Stimulated activated CD8-positive, alpha-beta memory T cell treated with anti-CD3 and anti-CD28 coated beads, Interleukin-15, amount 100 ng/mL, for 48 hours (primary cell): Measurements from ENCODE around the gene MPI.
"Not testable (repeated sequence)": the region's sequence is repeated elsewhere in the genome, so short reads cannot be mapped to it uniquely, and the experiment has no call there.

Experiments used
- DNase-seq, 2 donors: peaks; one replicate each; pipeline ENCODE4 v3.0.0-alpha.2; 2020; ENCODE audit warnings: low read depth in 2 of 2

Gene MPI

DNA sequence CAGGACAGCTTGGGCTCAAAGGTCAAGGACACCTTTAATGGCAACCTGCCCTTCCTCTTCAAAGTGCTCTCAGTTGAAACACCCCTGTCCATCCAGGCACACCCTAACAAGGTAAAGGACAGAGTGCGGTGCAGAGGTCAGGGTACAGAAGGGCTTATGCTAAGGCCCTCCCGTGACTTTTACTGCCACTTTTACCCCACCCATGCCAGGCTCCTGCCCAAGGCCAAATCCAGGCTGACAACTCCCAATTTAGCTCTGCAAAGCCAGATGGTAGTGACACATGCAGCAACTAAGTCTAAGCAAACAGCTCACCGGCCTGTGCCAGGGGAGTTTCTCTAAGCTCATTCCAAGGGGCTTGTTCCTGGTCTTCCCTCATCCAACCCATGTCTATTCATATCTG, 1.6 kb downstream of the MPI start:
- no peak for DNase-seq

DNA sequence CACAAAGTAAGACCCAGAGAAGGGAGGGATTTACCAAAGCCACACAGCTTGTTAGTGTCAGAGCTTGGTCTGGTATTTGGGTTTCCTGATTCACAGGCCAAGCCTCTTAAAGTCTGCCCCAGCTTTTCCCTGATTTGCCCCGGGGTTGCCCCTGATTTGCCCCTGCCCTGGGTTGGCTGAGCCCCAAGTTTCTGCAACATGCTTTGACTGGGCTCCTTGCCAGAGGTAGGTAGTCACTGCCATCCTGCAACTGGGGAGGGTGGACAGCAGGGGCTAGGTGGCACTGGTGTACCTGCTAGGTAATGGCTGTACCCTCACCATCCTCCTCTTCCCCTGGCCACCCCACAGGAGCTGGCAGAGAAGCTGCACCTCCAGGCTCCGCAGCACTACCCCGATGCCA, 2.5 kb downstream of the MPI start:
- no peak for DNase-seq

DNA sequence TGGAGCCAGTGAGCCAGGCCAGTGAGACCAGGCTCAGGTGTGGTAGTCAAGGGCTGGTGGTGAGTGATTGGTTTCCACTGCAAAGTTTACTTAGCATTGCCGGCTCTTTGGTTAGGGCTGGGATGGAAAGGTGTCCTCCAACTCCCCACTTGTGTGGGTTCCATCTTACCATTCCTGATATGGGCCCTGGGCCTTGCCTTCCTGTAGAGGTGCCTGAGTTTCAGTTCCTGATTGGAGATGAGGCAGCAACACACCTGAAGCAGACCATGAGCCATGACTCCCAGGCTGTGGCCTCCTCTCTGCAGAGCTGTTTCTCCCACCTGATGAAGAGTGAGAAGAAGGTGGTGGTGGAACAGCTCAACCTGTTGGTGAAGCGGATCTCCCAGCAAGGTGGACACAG, 3.1 kb downstream of the MPI start:
- DNase-seq, result no peak

GRCh38 chr15:74893627-74894026, 3.8 kb downstream of the MPI start:
- DNase-seq, result no peak

DNA sequence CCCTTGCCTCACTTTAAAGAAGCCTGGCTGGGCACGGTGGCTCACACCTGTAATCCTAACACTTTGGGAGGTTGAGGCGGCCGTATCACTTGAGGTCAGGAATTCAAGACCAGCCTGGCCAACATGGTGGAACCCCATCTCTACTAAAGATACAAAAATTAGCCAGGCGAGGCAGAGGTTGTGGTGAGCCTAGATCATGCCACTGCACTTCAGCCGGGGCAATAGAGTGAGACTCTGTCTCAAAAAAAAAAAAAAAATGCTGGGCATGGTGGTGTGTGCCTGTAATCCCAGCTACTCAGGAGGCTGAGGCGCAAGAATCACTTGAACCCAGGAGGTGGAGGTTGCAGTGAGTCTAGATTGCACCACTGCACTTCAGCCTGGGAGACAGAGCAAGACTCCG, 4.5 kb downstream of the MPI start:
- not testable (repeated sequence) for DNase-seq

DNA sequence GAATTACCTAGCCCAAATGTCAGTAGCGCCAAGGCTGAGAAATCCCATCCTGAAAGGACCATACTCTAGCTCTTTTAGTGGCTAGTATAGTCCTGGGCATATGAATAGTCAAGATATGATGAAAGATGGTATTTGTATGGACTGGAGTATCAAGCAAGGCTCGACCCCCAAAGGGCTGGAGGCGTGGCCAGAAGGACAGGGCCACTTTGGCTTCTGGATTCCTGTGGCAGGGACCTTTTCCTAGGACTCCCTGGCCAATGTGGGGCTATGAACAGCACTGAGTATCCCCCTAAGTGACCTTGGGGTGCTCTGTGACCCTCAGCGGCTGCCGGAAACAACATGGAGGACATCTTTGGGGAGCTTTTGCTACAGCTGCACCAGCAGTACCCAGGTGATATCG, 6.0 kb downstream of the MPI start:
- DNase-seq, result no peak

DNA sequence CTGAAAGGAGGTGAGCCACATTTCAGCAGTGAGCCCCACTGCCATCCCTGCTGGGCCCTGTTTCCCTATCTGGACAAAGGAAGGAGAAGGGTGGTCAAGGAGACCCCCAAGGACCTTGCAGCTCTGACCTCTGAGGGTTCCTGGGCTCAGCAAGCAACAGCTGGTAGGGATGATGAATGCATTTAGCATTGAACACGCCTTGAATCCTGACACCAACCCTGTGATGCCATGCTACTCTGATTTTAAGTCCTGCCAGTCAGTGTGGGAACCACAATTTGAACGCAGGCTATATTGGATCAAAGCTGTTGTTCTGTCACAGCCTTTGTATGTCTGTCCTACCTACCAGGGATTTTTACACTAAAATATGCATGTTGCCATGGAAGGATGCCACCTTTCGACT, 6.5 kb downstream of the MPI start:
- DNase-seq, result no peak

DNA sequence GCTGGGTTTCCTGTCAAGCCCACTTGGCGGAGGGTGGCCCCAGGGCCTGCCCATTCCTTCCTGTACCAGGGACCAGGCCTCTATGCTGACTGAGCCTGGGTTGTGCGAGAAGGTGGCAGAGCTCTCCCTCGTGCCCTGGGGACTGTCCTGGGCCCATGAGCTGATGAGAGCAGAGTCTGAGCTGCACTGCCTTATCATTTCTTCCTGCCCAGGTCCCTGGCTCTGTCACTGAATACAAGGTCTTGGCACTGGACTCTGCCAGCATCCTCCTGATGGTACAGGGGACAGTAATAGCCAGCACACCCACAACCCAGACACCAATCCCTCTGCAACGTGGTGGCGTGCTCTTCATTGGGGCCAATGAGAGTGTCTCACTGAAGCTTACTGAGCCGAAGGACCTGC, 7.5 kb downstream of the MPI start:
- no peak for DNase-seq

GRCh38 chr15:74901612-74902063, 11.8 kb downstream of the MPI start:
- no peak for DNase-seq

GRCh38 chr15:74902295-74903075, 12.6 kb downstream of the MPI start:
- DNase-seq, result no peak

GRCh38 chr15:74903676-74904075, 13.8 kb downstream of the MPI start:
- no peak for DNase-seq

DNA sequence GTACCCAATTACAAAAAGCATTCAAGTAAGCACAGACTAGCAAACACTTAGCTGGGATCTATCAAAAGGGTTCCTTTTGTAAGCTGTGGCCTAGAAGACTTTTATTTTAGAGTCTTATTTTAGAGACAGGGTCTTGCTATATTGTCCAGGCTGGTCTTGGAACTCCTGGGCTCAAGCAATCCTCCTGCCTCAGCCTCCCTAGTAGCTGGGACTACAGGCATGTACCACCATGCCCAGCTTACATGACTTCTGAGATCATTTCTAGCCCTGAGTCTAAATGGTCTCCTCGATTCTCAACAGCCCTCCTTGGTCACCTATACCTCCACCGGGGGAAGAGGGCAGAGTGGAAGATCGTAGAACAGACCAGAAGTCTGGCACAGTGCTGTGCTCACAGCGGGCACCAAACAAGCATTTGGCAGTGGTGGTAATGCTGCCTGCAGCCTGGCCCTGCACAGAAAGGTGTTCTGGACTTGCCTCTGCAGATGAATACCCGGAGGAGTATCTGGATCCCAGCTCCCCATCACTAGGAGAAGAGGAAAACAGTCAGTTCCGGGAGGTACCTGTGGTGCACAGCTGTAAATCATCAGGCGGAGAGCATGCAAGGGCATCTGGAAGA, 14.5 kb downstream of the MPI start:
- DNase-seq, result no peak

DNA sequence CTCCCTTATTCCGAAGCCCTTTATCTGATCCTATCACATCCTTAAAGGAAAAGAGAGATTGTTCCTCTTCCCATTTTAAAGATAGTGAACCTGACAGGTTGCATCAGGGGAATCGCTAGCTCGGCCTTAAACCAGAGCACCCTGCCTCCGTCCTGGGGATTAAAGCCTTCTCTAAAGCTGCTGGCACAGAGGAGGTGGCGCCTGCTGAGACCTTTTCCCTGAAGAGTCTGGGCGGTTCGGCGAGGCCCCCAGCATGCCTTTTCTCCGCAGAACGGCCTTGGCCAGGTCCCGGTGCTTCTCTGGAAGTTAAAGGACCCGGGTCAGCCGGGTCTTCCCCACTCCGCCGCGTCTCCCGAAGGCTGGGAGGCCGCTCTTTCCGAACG, 16.2 kb downstream of the MPI start:
- no peak for DNase-seq

DNA sequence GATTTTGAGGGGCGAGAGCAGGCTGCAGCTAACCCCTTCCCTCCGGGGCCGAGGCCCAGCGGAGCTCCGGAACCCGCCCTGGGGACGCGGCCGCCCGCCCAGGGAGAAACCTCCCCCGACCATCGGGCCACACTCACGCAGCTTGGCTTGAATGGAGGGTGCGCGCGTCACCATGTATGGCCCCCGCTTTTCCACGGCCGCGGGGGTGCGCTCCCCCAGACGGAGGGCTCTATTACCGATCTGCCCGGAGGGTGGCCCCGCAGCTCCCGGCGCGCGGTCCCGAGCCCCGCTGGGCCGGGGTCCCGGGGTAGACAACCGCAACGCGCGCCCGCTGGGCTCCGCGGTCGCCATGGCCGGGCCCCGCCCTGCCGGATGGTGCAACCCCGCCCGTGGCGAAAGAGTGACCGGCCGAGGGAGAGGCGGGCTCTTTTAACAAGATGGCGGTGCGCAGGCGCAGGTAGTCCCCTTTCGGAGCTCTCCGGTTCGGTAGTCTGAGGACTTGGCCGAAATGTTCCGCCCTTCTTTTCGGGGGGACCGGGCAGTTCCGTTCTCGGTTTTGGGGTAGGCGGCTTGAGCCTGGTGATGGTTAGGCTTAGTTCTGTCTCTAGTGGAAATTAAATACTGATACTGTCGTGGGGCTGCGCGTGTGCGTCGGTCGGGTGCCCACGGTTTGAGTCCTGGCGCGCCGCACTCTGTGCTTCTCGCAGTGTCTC, 16.8 kb downstream of the MPI start, which contains the start of gene FAM219B:
Gene FAM219B (minus strand): TSS at position 402 of the 713 bp plus-strand sequence. CDS start 51 bp downstream, at position 351.
- DNase-seq, result peak; percentile 72 to 78

DNA sequence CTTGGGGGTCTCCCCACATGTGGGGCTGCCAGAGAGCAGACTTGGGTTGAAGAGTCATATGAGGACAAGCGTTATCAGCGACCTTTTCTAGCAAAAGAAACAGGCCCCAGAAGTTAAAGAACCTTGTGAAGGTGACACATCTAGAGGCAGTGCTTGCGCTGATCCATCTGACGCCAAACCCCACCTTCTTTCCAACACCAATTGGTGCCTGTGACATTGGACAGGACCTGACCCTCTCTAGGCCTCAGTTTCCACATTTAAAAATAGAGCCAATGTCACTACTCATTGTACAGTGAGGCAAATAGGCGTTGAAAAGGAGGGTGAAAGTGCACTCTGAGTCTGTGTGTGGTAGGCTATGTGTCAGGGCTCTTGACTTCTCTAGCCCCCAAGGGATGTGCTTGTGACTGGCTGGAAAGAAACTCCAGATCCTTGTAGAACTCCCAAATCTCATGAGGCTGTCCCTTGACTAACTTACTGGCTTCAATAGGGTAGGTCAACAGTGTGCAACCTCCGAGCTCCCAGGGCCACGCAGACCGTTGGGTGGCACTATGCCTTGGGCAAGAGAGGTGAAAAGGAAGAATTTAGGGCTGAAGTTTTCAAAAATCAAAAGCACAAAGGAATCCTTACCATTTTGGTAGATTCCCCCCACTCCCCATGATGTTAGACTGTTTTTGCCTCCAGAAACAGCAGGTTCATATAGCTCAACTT, 17.5 kb downstream of the MPI start:
- no peak for DNase-seq

DNA sequence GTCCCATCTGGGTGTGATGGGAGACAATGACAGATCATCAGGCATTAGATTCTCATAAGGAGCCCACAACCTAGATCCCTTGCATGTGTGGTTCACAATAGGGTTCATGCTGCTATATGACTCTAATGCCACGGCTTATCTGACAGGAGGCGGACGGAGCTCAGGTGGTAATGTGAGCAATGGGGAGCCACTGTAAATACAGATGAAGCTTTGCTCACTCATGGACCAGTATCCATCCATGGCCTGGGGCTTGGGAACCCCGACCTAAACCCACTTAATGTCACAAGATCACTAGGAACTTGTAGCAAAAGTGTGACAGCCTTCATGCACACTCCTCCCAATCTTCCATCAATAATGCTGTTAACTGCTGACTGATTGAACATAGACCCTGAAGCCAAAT, 18.8 kb downstream of the MPI start:
- no peak for DNase-seq

GRCh38 chr15:74913041-74913440, 23.2 kb downstream of the MPI start:
- no peak for DNase-seq

GRCh38 chr15:74913799-74914198, 24.0 kb downstream of the MPI start:
- not testable (repeated sequence) for DNase-seq

GRCh38 chr15:74917676-74918075, 27.8 kb downstream of the MPI start:
- DNase-seq, result no peak

GRCh38 chr15:74920456-74920855, 30.6 kb downstream of the MPI start:
- DNase-seq, result no peak

DNA sequence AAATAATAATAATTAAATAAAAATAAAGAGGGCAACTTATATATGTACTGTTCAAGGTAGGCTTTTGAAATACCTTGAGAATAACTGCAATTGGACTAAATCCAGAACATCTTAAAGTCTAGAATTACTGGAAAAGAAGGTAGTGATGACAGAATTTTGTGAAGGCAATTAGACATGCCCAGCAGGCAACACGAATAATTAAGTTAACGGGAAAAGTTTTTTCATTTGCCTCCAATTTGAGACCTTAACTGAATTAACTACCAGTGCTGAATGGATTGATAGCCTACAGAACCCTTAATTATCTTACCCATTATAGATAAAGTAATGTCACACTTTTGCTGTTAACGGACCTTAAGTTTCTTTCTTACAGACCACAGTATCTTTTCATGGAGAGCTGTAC, 34.7 kb downstream of the MPI start:
- DNase-seq, result no peak

DNA sequence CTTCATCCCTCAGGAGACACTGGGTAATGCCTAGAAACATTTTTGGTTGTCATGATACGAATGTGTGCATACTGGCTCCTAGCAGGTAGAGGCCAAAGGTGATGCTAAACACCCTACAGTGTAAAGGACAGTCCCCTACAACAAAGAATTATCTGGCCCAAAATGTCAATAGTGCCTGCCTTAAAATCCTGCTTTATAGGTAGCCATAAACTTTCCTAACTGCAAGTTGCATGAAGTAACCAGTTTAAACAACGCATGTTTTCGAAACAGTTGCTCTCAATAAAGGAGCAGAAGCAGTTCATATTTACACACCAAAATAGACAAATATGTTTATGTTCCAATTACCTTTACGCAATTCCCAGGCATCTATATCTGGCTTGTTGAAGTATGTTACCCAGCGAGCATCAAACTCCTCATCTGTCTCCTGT, 38.9 kb downstream of the MPI start:
- DNase-seq, result no peak
